DND-41 (cell line): ENCODE measurements around the gene GSTK1.
A peak's percentile ranks its signal among the peaks of the same experiment; 100 is the strongest.
"Not testable (repeated sequence)": the region's sequence is repeated elsewhere in the genome, so short reads cannot be mapped to it uniquely, and the experiment has no call there.

ENCODE experiments used
- ATAC-seq: fragments of 200-7000 bp; cut with Tn5 transposase; 3 replicates; pipeline ENCODE4 v1.9.1; 2021; ENCODE audit warnings: low read depth; ENCODE audit not compliant: insufficient read depth
- DNase-seq: peaks from one replicate; pipeline ENCODE4 v3.0.0-alpha.2; 2020
- H2AFZ ChIP-seq: 2 replicates; pipeline ENCODE4 v1.6.0; 2012; ENCODE audit warnings: low read depth, low read length
- H3K27ac ChIP-seq: 2 replicates; pipeline ENCODE4 v1.5.1; 2012; ENCODE audit warnings: low read length, inconsistent platforms
- H3K27me3 ChIP-seq: fragments of 200-600 bp; sonication (generic); 2 replicates; pipeline ENCODE4 v1.6.0; 2012; ENCODE audit warnings: low read length, mild to moderate bottlenecking, inconsistent platforms; ENCODE audit not compliant: insufficient read depth, poor library complexity
- H3K36me3 ChIP-seq: 2 replicates; pipeline ENCODE4 v1.5.1; 2012; ENCODE audit warnings: low read length, inconsistent platforms; ENCODE audit not compliant: insufficient read depth
- H3K4me1 ChIP-seq: 2 replicates; pipeline ENCODE4 v1.5.1; 2012; ENCODE audit warnings: mild to moderate bottlenecking, low read length; ENCODE audit not compliant: insufficient read depth
- H3K4me2 ChIP-seq: 2 replicates; pipeline ENCODE4 v1.6.0; 2012; ENCODE audit warnings: mild to moderate bottlenecking, moderate library complexity, low read length, inconsistent platforms; ENCODE audit not compliant: insufficient read depth
- H3K4me3 ChIP-seq, 2 experiments: fragments of 200-600 bp in 1 of 2; shearing (Covaris generic) in 1 of 2; 2 replicates each; pipeline ENCODE4 v1.5.1; 2012 to 2016; ENCODE audit warnings: inconsistent platforms in 2 of 2, low read length in 2 of 2, mild to moderate bottlenecking in 2 of 2, low read depth in 1 of 2, moderate library complexity in 1 of 2
- H3K79me2 ChIP-seq: 2 replicates; pipeline ENCODE4 v1.6.0; 2012; ENCODE audit warnings: low read length, inconsistent platforms; ENCODE audit not compliant: insufficient read depth
- H3K9ac ChIP-seq: 2 replicates; pipeline ENCODE4 v1.6.0; 2012; ENCODE audit warnings: low read depth, mild to moderate bottlenecking, inconsistent platforms, low read length, moderate library complexity
- H3K9me3 ChIP-seq: 2 replicates; pipeline ENCODE4 v1.5.1; 2012; ENCODE audit warnings: low read length, moderate library complexity, mild to moderate bottlenecking, inconsistent platforms; ENCODE audit not compliant: insufficient read depth, severe bottlenecking
- H4K20me1 ChIP-seq: 2 replicates; pipeline ENCODE4 v1.6.0; 2012; ENCODE audit warnings: low read length; ENCODE audit not compliant: insufficient read depth
- CTCF ChIP-seq: IDR thresholded peaks from 2 replicates; pipeline ENCODE4 v1.5.1; 2012; ENCODE audit warnings: borderline replicate concordance, low read length, moderate library complexity, mild to moderate bottlenecking; ENCODE audit not compliant: poor library complexity, severe bottlenecking; ENCODE audit errors: extremely low read depth
- EZH2 ChIP-seq: IDR thresholded peaks from 3 replicates; pipeline ENCODE4 v1.6.1; 2012; ENCODE audit warnings: borderline replicate concordance, low read depth, mild to moderate bottlenecking, moderate library complexity, low read length, inconsistent platforms; ENCODE audit not compliant: severe bottlenecking

Gene GSTK1

GRCh38 chr7:143263266-143264195, at the start of gene GSTK1:
Gene GSTK1 (plus strand): TSS chr7:143263441. CDS start chr7:143263514, 73 bp downstream.
- TF ChIP-seq CTCF, result no peak
- TF ChIP-seq EZH2, result no peak
- Histone ChIP-seq H3K27me3 (no peaks in the 10 kb centered on the region), H3K9ac (peak within 1 kb of the TSS; percentile 76), H3K4me3 (peak within 1 kb of the TSS; percentile 51 to 74), H3K36me3 (peaks cover 27% of the 10 kb centered on the region), H3K4me1 (peaks cover 26% of the 10 kb centered on the region), H2AFZ (peak within 1 kb of the TSS; percentile 89), H3K79me2 (peaks cover 17% of the 10 kb centered on the region), H3K9me3 (no peaks in the 10 kb centered on the region), H3K4me2 (peak within 1 kb of the TSS; percentile 93), H4K20me1 (no peaks in the 10 kb centered on the region), H3K27ac (peak within 1 kb of the TSS; percentile 76)
- DNase-seq (peak; percentile 87), ATAC-seq (peak; percentile 99)

GRCh38 chr7:143213478-143213877, 49.8 kb upstream of the GSTK1 start:
- not testable (repeated sequence) for H3K27me3 ChIP-seq, ATAC-seq, H3K4me2 ChIP-seq, H4K20me1 ChIP-seq, H2AFZ ChIP-seq, H3K4me3 ChIP-seq, H3K9me3 ChIP-seq, H3K27ac ChIP-seq, H3K36me3 ChIP-seq, H3K9ac ChIP-seq, H3K79me2 ChIP-seq, DNase-seq
- H3K4me1 ChIP-seq, result peaks cover 19% of the 10 kb centered on the region

- H3K27me3 ChIP-seq, result no peaks in the 10 kb centered on the region
- H3K4me1 ChIP-seq, result peaks cover 19% of the 10 kb centered on the region
- DNase-seq (peak; percentile 78), ATAC-seq (peak; percentile 93)
- TF ChIP-seq CTCF, result peak; percentile 100
- TF ChIP-seq EZH2, result no peak
- peak overlapping the region; percentile 61 for H3K27ac ChIP-seq
- H3K4me3 ChIP-seq, result no peak overlapping the region
- peak overlapping the region; percentile 11; the same call in 1 of the 2 replicates for H3K9ac ChIP-seq
- H3K79me2 ChIP-seq, result no peaks in the 10 kb centered on the region
- H3K9me3 ChIP-seq, result no peaks in the 10 kb centered on the region
- H3K36me3 ChIP-seq, result no peaks in the 10 kb centered on the region
- H4K20me1 ChIP-seq, result no peaks in the 10 kb centered on the region
- H2AFZ ChIP-seq, result no peak overlapping the region
- H3K4me2 ChIP-seq, result no peak overlapping the region
Observed at GRCh38 chr7:143214789-143215679, 48.2 kb upstream of the GSTK1 start.
